Mammary epithelial cell (primary cell): Measurements from ENCODE around the gene DGKQ.

ENCODE experiments used
- CTCF ChIP-seq, 2 donors: IDR thresholded peaks in 1 of 2; conservative IDR thresholded peaks in 1 of 2; 2 replicates each; pipeline ENCODE4 v1.5.1; 2011 to 2012; ENCODE audit warnings: inconsistent platforms in 2 of 2, low read length in 2 of 2, mild to moderate bottlenecking in 2 of 2, control low read depth in 1 of 2, low read depth in 1 of 2; ENCODE audit not compliant: insufficient read depth in 1 of 2; ENCODE audit errors: extremely low read depth in 1 of 2
- EZH2 ChIP-seq: IDR thresholded peaks from 2 replicates; pipeline ENCODE4 v1.6.1; 2012; ENCODE audit warnings: low read length, inconsistent platforms, borderline replicate concordance

- TF ChIP-seq CTCF (conservative IDR thresholded peaks at IDR 0.05 in 1 of 2, IDR thresholded peaks at IDR 0.05 in 1 of 2; ENCODE audit: extremely low read depth in 1 of 2, insufficient read depth in 1 of 2, low read depth in 1 of 2, low read length in 2 of 2) = no peak
- no peak for TF ChIP-seq EZH2
These were observed 62.1 kb downstream of the DGKQ start for GRCh38 chr4:911221-911751.
